ENCODE data around the gene HOXD1.

Gene HOXD1

DNA sequence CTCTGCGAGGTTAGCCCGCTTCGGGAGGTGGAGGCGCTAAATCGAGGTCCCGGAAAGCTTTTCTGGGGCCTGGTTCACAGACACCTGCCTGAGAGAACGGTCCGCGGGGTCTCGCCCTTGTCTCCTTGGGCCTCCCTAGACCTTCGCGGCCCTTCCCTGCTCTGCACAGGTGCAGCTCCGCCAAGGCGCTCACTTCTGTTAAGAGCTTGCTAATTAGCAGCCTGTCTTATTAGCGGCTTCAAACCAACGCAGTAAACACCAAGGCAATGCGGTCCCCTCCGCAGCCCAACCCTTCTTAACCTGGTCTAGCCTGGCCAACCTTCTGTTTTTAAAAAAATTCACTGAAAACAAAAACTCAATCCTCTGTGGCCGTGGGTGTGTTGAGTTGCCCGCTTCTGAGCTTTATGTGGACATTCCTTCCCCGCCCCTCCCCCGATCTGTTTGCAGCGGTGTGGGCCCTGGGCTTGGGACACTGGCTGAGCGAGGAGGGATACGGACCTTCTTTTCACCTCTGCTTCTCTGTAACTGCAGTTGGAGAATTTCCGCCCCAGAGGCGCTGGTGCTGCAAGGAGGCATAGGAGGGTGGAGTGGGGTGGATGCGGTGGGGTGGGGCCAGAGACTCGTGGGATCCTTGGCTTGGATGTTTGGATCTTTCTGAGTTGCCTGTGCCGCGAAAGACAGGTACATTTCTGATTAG, 40.5 kb upstream of the HOXD1 start:
- Histone ChIP-seq H3K4me3 (ENCODE audit: low read length) (no peak overlapping the region), H3K27ac (ENCODE audit: low read depth, low read length) (no peak overlapping the region), H3K36me3 (ENCODE audit: insufficient read depth, low read length) (no peaks in the 10 kb centered on the region), H3K4me1 (ENCODE audit: insufficient read depth, low read length) (0 out of 2 replicates have a peak, but pooled peaks cover 2% of the 10 kb centered on the region), H3K9ac (ENCODE audit: low read depth, low read length) (no peak overlapping the region), H3K27me3 (ENCODE audit: insufficient read depth, low read length) (peaks cover 100% of the 10 kb centered on the region), H3K9me3 (ENCODE audit: insufficient read depth, low read depth, low read length) (0 out of 2 replicates have a peak, but pooled peaks cover 4% of the 10 kb centered on the region)
- WGBS: 3% methylated on average over 31 of the region's 31 CpGs

DNA sequence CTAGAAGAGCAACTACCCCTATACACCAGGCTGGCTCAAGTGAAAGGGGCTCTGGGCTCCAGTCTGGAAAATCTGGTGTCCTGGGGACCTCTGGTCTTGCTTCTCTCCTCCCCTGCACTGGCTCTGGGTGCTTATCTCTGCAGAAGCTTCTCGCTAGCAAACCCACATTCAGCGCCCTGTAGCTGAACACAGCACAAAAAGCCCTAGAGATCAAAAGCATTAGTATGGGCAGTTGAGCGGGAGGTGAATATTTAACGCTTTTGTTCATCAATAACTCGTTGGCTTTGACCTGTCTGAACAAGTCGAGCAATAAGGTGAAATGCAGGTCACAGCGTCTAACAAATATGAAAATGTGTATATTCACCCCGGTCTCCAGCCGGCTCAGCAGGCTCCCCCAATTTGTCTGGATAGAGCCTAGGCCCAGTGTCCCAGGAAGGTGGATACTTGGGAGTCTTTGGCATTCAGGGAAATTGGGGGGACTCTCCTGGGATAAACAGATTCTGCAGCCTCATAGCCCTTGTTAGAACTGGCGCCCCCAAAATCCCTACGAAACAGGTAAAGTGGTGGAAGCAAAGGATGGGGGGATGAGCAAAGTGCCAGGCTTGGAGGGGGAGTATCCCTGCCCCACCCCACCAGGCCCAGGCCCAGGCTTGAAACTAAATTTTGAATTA, 39.6 kb upstream of the HOXD1 start:
- Histone ChIP-seq H3K9ac (ENCODE audit: low read depth, low read length) (no peak overlapping the region), H3K36me3 (ENCODE audit: insufficient read depth, low read length) (no peaks in the 10 kb centered on the region), H3K27ac (ENCODE audit: low read depth, low read length) (no peak overlapping the region), H3K4me1 (ENCODE audit: insufficient read depth, low read length) (0 out of 2 replicates have a peak, but pooled peaks cover 2% of the 10 kb centered on the region), H3K27me3 (ENCODE audit: insufficient read depth, low read length) (peaks cover 100% of the 10 kb centered on the region), H3K4me3 (ENCODE audit: low read length) (no peak overlapping the region), H3K9me3 (ENCODE audit: insufficient read depth, low read depth, low read length) (0 out of 2 replicates have a peak, but pooled peaks cover 4% of the 10 kb centered on the region)
- 22% methylated on average over 11 of the region's 11 CpGs for WGBS

- Histone ChIP-seq H3K9me3 (ENCODE audit: insufficient read depth, low read depth, low read length) (0 out of 2 replicates have a peak, but pooled peaks cover 4% of the 10 kb centered on the region), H3K4me3 (ENCODE audit: low read length) (no peak overlapping the region), H3K27ac (ENCODE audit: low read depth, low read length) (no peak overlapping the region), H3K36me3 (ENCODE audit: insufficient read depth, low read length) (no peaks in the 10 kb centered on the region), H3K9ac (ENCODE audit: low read depth, low read length) (no peak overlapping the region), H3K27me3 (ENCODE audit: insufficient read depth, low read length) (peaks cover 100% of the 10 kb centered on the region), H3K4me1 (ENCODE audit: insufficient read depth, low read length) (0 out of 2 replicates have a peak, but pooled peaks cover 2% of the 10 kb centered on the region)
- WGBS: 8% methylated on average over 22 of the region's 22 CpGs
These were observed 39.0 kb upstream of the HOXD1 start for GRCh38 chr2:176149481-176149938.

DNA sequence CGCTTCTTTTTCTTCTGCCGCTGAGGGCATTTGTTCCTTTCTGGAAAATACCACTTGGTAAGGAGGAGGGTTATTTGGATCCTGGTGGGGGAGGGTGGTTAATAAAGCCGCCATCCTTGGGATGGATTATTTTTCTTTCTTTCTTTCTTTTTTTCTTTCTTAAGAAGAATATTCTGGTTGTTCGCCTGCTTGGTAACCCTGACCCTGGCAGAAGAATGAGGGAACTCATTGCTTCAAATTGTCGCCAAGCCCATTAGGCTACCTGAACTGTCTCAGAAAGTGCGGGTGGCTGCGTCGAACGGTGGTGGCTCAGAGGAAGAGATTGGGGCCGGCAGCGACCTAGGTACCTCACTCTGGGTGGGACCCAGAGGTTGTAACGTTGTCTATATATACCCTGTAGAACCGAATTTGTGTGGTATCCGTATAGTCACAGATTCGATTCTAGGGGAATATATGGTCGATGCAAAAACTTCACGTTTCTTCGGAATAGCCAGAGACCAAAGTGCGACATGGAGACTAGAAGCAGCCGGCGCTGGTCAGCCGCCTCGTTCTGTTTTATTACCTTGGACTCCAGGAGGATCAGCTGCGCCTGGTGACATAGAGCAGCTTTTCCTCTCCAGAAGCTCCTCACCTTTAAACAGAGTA, 38.4 kb upstream of the HOXD1 start:
- peaks cover 100% of the 10 kb centered on the region for H3K27me3 ChIP-seq (ENCODE audit: insufficient read depth, low read length)
- no peak overlapping the region for H3K4me3 ChIP-seq (ENCODE audit: low read length)
- H3K27ac ChIP-seq (ENCODE audit: low read depth, low read length): no peak overlapping the region
- H3K4me1 ChIP-seq (ENCODE audit: insufficient read depth, low read length): peaks cover 4% of the 10 kb centered on the region; the same call in 1 of the 2 replicates
- H3K36me3 ChIP-seq (ENCODE audit: insufficient read depth, low read length): no peaks in the 10 kb centered on the region
- 10% methylated on average over 22 of the region's 24 CpGs for WGBS
- 0 out of 2 replicates have a peak, but pooled peaks cover 4% of the 10 kb centered on the region for H3K9me3 ChIP-seq (ENCODE audit: insufficient read depth, low read depth, low read length)
- no peak overlapping the region for H3K9ac ChIP-seq (ENCODE audit: low read depth, low read length)

DNA sequence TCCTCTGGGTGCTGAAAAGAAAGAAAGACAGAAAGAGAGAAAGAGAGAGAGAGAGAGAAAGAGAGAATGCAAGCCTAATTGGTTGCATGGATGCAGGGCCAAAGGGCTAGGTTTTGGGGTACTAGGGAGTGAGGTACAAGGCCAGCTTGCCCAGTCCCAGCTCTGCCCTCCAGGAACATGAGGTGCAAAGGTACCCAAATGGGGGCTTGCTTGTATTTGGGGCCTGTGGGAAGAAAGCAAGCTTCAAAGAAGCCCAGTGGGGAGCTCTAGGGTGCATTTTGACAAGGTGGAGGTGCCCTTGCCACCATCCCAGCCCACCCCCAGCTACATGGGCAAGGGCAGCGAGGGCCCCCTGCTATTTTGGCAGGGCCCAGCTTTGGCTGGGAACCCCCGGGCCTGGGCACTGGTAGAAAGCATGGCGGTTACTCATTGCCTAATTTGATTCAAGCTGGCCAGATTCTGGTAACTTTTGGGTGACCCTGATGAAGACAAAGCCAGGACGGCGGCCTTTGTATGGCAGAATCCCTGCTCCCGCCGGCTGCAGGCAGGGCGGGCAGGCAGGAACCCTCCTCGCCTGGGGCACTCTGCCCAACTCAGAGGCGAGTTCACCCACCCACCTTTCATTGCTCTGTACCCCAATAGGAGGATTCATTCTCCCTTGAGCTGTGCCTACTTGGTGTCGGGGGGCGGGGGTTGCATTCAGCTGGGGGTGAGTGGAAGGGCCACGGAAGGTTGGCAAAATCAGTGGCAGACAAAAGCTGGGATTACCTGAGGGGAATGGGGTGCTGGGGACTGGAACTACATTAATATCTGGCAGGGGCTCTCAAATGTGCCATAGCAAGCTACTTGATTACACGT, 37.7 kb upstream of the HOXD1 start:
- no peak overlapping the region for H3K4me3 ChIP-seq (ENCODE audit: low read length)
- 16% methylated on average over 14 of the region's 14 CpGs for WGBS
- no peak overlapping the region for H3K9ac ChIP-seq (ENCODE audit: low read depth, low read length)
- H3K27me3 ChIP-seq (ENCODE audit: insufficient read depth, low read length): peaks cover 100% of the 10 kb centered on the region
- no peaks in the 10 kb centered on the region for H3K36me3 ChIP-seq (ENCODE audit: insufficient read depth, low read length)
- 0 out of 2 replicates have a peak, but pooled peaks cover 4% of the 10 kb centered on the region for H3K9me3 ChIP-seq (ENCODE audit: insufficient read depth, low read depth, low read length)
- H3K4me1 ChIP-seq (ENCODE audit: insufficient read depth, low read length): peaks cover 10% of the 10 kb centered on the region; the same call in 1 of the 2 replicates
- no peak overlapping the region for H3K27ac ChIP-seq (ENCODE audit: low read depth, low read length)

DNA sequence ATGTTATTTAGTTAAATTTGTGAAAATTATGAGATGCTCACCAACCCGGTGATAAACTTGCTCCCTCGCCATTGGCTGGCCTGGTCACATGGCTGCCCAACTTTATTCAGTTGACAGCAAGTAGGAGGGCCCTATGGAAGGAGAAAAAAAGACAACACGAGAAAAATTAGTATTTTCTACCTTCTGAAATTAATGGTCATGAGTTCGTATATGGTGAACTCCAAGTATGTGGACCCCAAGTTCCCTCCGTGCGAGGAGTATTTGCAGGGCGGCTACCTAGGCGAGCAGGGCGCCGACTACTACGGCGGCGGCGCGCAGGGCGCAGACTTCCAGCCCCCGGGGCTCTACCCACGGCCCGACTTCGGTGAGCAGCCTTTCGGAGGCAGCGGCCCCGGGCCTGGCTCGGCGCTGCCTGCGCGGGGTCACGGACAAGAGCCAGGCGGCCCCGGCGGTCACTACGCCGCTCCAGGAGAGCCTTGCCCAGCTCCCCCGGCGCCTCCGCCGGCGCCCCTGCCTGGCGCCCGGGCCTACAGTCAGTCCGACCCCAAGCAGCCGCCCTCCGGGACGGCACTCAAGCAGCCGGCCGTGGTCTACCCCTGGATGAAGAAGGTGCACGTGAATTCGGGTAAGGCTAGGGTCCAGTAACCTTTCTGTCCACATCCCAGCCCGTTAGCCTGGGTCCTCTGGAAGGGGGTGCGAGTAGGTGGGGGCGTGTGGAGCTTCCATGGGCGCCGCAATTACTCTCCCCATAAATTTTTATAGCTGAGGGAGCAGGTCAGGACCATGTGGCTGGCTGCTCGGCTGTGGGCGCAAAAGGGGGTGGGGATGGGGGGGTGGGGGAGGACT, 36.8 kb upstream of the HOXD1 start, which contains the start of gene HOXD4:
HOXD4 (plus strand) TSS at position 109 of the 846 bp plus-strand sequence; CDS start at position 193, 84 bp downstream.
- H3K9me3 ChIP-seq (ENCODE audit: insufficient read depth, low read depth, low read length): 0 out of 2 replicates have a peak, but pooled peaks cover 4% of the 10 kb centered on the region
- peaks cover 10% of the 10 kb centered on the region; the same call in 1 of the 2 replicates for H3K4me1 ChIP-seq (ENCODE audit: insufficient read depth, low read length)
- 3% methylated on average over 50 of the region's 55 CpGs for WGBS
- H3K27me3 ChIP-seq (ENCODE audit: insufficient read depth, low read length): peaks cover 100% of the 10 kb centered on the region
- peak within 1 kb of the TSS; percentile 16; the same call in 1 of the 2 replicates for H3K4me3 ChIP-seq (ENCODE audit: low read length)
- no peak within 1 kb of the TSS for H3K27ac ChIP-seq (ENCODE audit: low read depth, low read length)
- H3K36me3 ChIP-seq (ENCODE audit: insufficient read depth, low read length): no peaks in the 10 kb centered on the region
- H3K9ac ChIP-seq (ENCODE audit: low read depth, low read length): no peak within 1 kb of the TSS

GRCh38 chr2:176152350-176153181, 35.9 kb upstream of the HOXD1 start:
- Histone ChIP-seq H3K27me3 (ENCODE audit: insufficient read depth, low read length) (peaks cover 100% of the 10 kb centered on the region), H3K9me3 (ENCODE audit: insufficient read depth, low read depth, low read length) (0 out of 2 replicates have a peak, but pooled peaks cover 4% of the 10 kb centered on the region), H3K9ac (ENCODE audit: low read depth, low read length) (no peak overlapping the region), H3K27ac (ENCODE audit: low read depth, low read length) (no peak overlapping the region), H3K36me3 (ENCODE audit: insufficient read depth, low read length) (no peaks in the 10 kb centered on the region), H3K4me1 (ENCODE audit: insufficient read depth, low read length) (peaks cover 7% of the 10 kb centered on the region; the same call in 1 of the 2 replicates), H3K4me3 (ENCODE audit: low read length) (no peak overlapping the region)
- 4% methylated on average over 47 of the region's 48 CpGs for WGBS

DNA sequence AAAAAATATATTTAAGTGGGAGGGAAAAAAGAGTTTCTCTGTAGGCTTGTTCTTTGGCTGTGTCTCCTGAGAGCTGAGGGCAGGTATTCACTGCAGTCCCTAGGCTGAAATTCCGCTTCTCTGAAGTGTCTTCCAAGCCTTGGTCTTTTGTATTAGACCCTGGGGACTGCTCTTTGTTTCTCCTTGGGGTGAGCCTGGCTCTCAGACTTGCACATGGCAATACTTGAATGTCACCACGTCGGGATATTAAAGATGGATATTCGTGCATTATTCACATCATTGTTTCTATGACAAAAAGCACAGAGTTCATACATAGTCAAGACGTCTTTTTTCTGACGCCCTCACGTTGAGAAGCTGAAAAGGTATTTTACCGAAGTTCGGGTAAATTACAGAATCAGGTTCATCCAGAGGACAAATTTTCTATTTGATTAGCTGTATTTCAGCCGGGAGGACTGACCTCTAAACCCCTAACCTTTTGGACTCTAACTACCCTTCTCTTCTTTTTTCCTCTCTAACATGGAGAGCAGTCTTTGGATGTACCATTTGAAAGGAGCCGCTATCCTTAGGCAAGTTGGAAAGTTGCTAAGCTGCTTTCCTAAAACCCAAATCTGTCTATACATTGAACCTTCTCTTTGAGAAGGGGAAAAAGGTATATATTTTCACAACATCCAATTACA, 33.8 kb upstream of the HOXD1 start:
- Histone ChIP-seq H3K9me3 (ENCODE audit: insufficient read depth, low read depth, low read length) (0 out of 2 replicates have a peak, but pooled peaks cover 4% of the 10 kb centered on the region), H3K4me3 (ENCODE audit: low read length) (no peak overlapping the region), H3K27ac (ENCODE audit: low read depth, low read length) (no peak overlapping the region), H3K36me3 (ENCODE audit: insufficient read depth, low read length) (no peaks in the 10 kb centered on the region), H3K27me3 (ENCODE audit: insufficient read depth, low read length) (peaks cover 100% of the 10 kb centered on the region), H3K4me1 (ENCODE audit: insufficient read depth, low read length) (peaks cover 7% of the 10 kb centered on the region; the same call in 1 of the 2 replicates), H3K9ac (ENCODE audit: low read depth, low read length) (no peak overlapping the region)
- 4% methylated on average over 10 of the region's 11 CpGs for WGBS
